Activated CD4-positive, alpha-beta memory T cell treated with anti-CD3 and anti-CD28 coated beads for 36 hours (primary cell): ENCODE measurements around the gene OR6X1. TPM values are rescaled to one million over a fixed set of nuclear protein-coding genes. Genes with fewer than 3 reads are reported as not detected.
A peak's percentile ranks its signal among the peaks of the same experiment; 100 is the strongest.
"Not testable (repeated sequence)": the region's sequence is repeated elsewhere in the genome, so short reads cannot be mapped to it uniquely, and the experiment has no call there.

ENCODE experiments used
- CTCF ChIA-PET: fragments of 350-600 bp; sonication (Branson Sonifier 250); formaldehyde crosslinking; loops from one replicate; lab custom pipeline; 2021; ENCODE audit warnings: antibody characterized with exemption, inconsistent platforms; lab: Charles Lee
- POLR2A ChIA-PET: fragments of 350-600 bp; sonication (Branson Sonifier 250); formaldehyde crosslinking; loops from one replicate; lab custom pipeline; 2021; ENCODE audit warnings: antibody characterized with exemption; lab: Charles Lee
- DNase-seq: peaks from one replicate; pipeline ENCODE4 v3.0.0-alpha.2; 2020
- H3K27ac Mint-ChIP-seq: one replicate; pipeline ENCODE4 v1.8.0; 2021; ENCODE audit warnings: mixed read lengths
- H3K27me3 Mint-ChIP-seq: one replicate; pipeline ENCODE4 v1.8.0; 2021; ENCODE audit warnings: mixed read lengths
- H3K36me3 Mint-ChIP-seq: one replicate; pipeline ENCODE4 v1.8.0; 2021; ENCODE audit warnings: mixed read lengths
- H3K4me1 Mint-ChIP-seq: one replicate; pipeline ENCODE4 v1.8.0; 2021; ENCODE audit warnings: low read depth, mixed read lengths
- H3K4me3 Mint-ChIP-seq: one replicate; pipeline ENCODE4 v1.8.0; 2021; ENCODE audit warnings: mild to moderate bottlenecking, mixed read lengths
- H3K9me3 Mint-ChIP-seq: one replicate; pipeline ENCODE4 v1.8.0; 2021; ENCODE audit warnings: mixed read lengths
- intact Hi-C: fragments of 100-400 bp; cut with micrococcal nuclease; formaldehyde crosslinking; loops from one replicate; pipeline ENCODE4 v1.15.1; 2023
- total RNA-seq, 2 experiments: library from RNA; stranded (reverse); gene quantifications; one replicate each; pipeline ENCODE4 v1.2.3, GENCODE V29; 2021

OR6X1 gene
- total RNA-seq, 2 experiments from 2014 or later = not detected

- Mint-ChIP-seq H3K36me3 (peaks cover 4% of the 10 kb centered on the region), H3K9me3 (no peaks in the 10 kb centered on the region), H3K4me3 (no peak overlapping the region), H3K27me3 (peaks cover 13% of the 10 kb centered on the region), H3K4me1 (peaks cover 6% of the 10 kb centered on the region), H3K27ac (no peak overlapping the region)
- DNase-seq = no peak
- CTCF ChIA-PET = interaction anchor here (1.8 to 3.1 kb wide), 2 partner anchors 9 to 139 kb away, joined by 3 to 28 read pairs; no protein-coding TSS in a partner anchor
- POLR2A ChIA-PET = no interaction called here
- intact Hi-C loops = no loop called here
These were observed 35.8 kb downstream of the OR6X1 start for GRCh38 chr11:123718469-123718868.

- Mint-ChIP-seq H3K4me1 (peaks cover 6% of the 10 kb centered on the region), H3K27ac (no peak overlapping the region), H3K36me3 (peaks cover 1% of the 10 kb centered on the region), H3K27me3 (peaks cover 13% of the 10 kb centered on the region), H3K4me3 (no peak overlapping the region), H3K9me3 (no peaks in the 10 kb centered on the region)
- intact Hi-C loops = no loop called here
- CTCF ChIA-PET = interaction anchor here (0.6 to 1.8 kb wide), 2 partner anchors 9 to 138 kb away, joined by 3 read pairs; no protein-coding TSS in a partner anchor
- POLR2A ChIA-PET = no interaction called here
- no peak for DNase-seq
These were observed 36.3 kb downstream of the OR6X1 start for GRCh38 chr11:123718063-123718462.

- CTCF ChIA-PET = interaction anchor here (1.7 to 9.3 kb wide), 5 partner anchors 12 to 135 kb away, joined by 6 to 163 read pairs (median 13); no protein-coding TSS in a partner anchor
- H3K4me3 Mint-ChIP-seq, H3K9me3 Mint-ChIP-seq, H3K36me3 Mint-ChIP-seq, DNase-seq, intact Hi-C loops, H3K4me1 Mint-ChIP-seq, POLR2A ChIA-PET, H3K27ac Mint-ChIP-seq: not testable (repeated sequence)
- peaks cover 13% of the 10 kb centered on the region for H3K27me3 Mint-ChIP-seq
These were observed 41.7 kb downstream of the OR6X1 start for GRCh38 chr11:123712627-123713026.

- POLR2A ChIA-PET = no interaction called here
- Mint-ChIP-seq H3K36me3 (no peaks in the 10 kb centered on the region), H3K4me3 (no peak overlapping the region), H3K27ac (no peak overlapping the region), H3K9me3 (no peaks in the 10 kb centered on the region), H3K4me1 (no peaks in the 10 kb centered on the region), H3K27me3 (peaks cover 4% of the 10 kb centered on the region)
- CTCF ChIA-PET = interaction anchor here (0.6 to 9.3 kb wide), 15 partner anchors 9 to 131 kb away, joined by 3 to 163 read pairs (median 6); partner anchors contain the start of gene SCN3B
- DNase-seq = peak; percentile 70
- intact Hi-C loops = loop anchor here (1.0 kb wide), 2 partner anchors 66 to 127 kb away; no protein-coding TSS in a partner anchor
These were observed 46.6 kb downstream of the OR6X1 start for GRCh38 chr11:123707606-123708205.

GRCh38 chr11:123707206-123707605 lies 47.1 kb downstream of the OR6X1 start:
- no peaks in the 10 kb centered on the region for H3K9me3 Mint-ChIP-seq
- H3K4me3 Mint-ChIP-seq = no peak overlapping the region
- ChIA-PET CTCF (interaction anchor here (0.6 to 9.3 kb wide), 13 partner anchors 9 to 127 kb away, joined by 3 to 163 read pairs (median 6); partner anchors contain the start of gene SCN3B), POLR2A (no interaction called here)
- peaks cover 4% of the 10 kb centered on the region for H3K27me3 Mint-ChIP-seq
- no peaks in the 10 kb centered on the region for H3K4me1 Mint-ChIP-seq
- DNase-seq = no peak
- H3K27ac Mint-ChIP-seq = no peak overlapping the region
- no peaks in the 10 kb centered on the region for H3K36me3 Mint-ChIP-seq
- intact Hi-C loops = loop anchor here (1.0 kb wide), 2 partner anchors 66 to 127 kb away; no protein-coding TSS in a partner anchor

- ChIA-PET CTCF (interaction anchor here (9.3 kb wide), 1 partner anchor 63 kb away, joined by 163 read pairs; no protein-coding TSS in a partner anchor), POLR2A (no interaction called here)
- intact Hi-C loops = no loop called here
- Mint-ChIP-seq H3K27me3 (peaks cover 6% of the 10 kb centered on the region), H3K4me1 (no peaks in the 10 kb centered on the region), H3K9me3 (no peaks in the 10 kb centered on the region), H3K36me3 (no peaks in the 10 kb centered on the region), H3K4me3 (no peak overlapping the region), H3K27ac (no peak overlapping the region)
- no peak for DNase-seq
These were observed 50.0 kb downstream of the OR6X1 start for GRCh38 chr11:123704341-123704740.

Other genes with a start within 250 kb of the OR6X1 start
- not detected for gene SCN3B, start 99.9 kb downstream of the OR6X1 start, total RNA-seq
- gene ZNF202, start 12.9 kb downstream of the OR6X1 start, total RNA-seq = 1 to 10 TPM; 7.8 to 7.9 TPM
- not detected for gene OR6M1, start 51.8 kb upstream of the OR6X1 start, total RNA-seq
- not detected for gene TMEM225, start 131.2 kb upstream of the OR6X1 start, total RNA-seq
- not detected for gene OR8D4, start 147.6 kb upstream of the OR6X1 start, total RNA-seq
- gene OR4D5, start 185.1 kb upstream of the OR6X1 start, total RNA-seq = not detected
- gene OR6T1, start 189.3 kb upstream of the OR6X1 start, total RNA-seq = not detected
- not detected for gene OR10S1, start 223.3 kb upstream of the OR6X1 start, total RNA-seq
- gene OR10G6, start 240.6 kb upstream of the OR6X1 start, total RNA-seq = not detected